AG04450 (cell line): ENCODE results near the gene TOP1. TPM values are rescaled to one million over a fixed set of nuclear protein-coding genes. Genes with fewer than 3 reads are reported as not detected.

Experiments used
- CTCF ChIA-PET: fragments of 300-600, 350-600 bp; formaldehyde crosslinking; extraction: SDS; loops from one replicate; lab custom pipeline; 2022; ENCODE audit warnings: antibody characterized with exemption, inconsistent platforms; lab: Charles Lee
- POLR2A ChIA-PET: fragments of 350-600 bp; formaldehyde crosslinking; extraction: SDS; loops from one replicate; lab custom pipeline; 2021; ENCODE audit warnings: antibody characterized with exemption, inconsistent platforms; lab: Yijun Ruan, JAX
- DNase-seq: peaks from one replicate; pipeline ENCODE4 v3.0.0-alpha.2; 2011; ENCODE audit warnings: low read depth, low spot score
- H3K27ac ChIP-seq: one replicate; pipeline ENCODE4 v1.5.1; 2012; ENCODE audit warnings: low read depth, low read length, control low read depth
- H3K27me3 ChIP-seq: one replicate; pipeline ENCODE4 v1.6.0; 2012; ENCODE audit warnings: low read length; ENCODE audit not compliant: control insufficient read depth, insufficient read depth
- H3K4me3 ChIP-seq: 2 replicates; pipeline ENCODE4 v1.5.1; 2011; ENCODE audit warnings: mild to moderate bottlenecking, low read depth, low read length, control low read depth
- H3K9me3 ChIP-seq: 2 replicates; pipeline ENCODE4 v1.5.1; 2012; ENCODE audit warnings: low read length; ENCODE audit not compliant: control insufficient read depth, insufficient read depth
- polyA plus RNA-seq: library from polyadenylated mRNA; depleted of rRNA; stranded (reverse); fragments of >200 nt; gene quantifications from 2 replicates; pipeline ENCODE4 v1.2.3, GENCODE V29; 2011
- TF ChIP-seq, protein P1 (sequence below): IDR thresholded peaks from 2 replicates; pipeline ENCODE4 v1.5.1; 2011; ENCODE audit warnings: low read depth, low read length, control low read depth, inconsistent platforms

Gene TOP1
- polyA plus RNA-seq, 1 experiment, result 29.1 TPM

GRCh38 chr20:41027366-41027765 lies 1.3 kb upstream of the TOP1 start:
- DNase-seq, result no peak
- TF ChIP-seq, protein P1, sequence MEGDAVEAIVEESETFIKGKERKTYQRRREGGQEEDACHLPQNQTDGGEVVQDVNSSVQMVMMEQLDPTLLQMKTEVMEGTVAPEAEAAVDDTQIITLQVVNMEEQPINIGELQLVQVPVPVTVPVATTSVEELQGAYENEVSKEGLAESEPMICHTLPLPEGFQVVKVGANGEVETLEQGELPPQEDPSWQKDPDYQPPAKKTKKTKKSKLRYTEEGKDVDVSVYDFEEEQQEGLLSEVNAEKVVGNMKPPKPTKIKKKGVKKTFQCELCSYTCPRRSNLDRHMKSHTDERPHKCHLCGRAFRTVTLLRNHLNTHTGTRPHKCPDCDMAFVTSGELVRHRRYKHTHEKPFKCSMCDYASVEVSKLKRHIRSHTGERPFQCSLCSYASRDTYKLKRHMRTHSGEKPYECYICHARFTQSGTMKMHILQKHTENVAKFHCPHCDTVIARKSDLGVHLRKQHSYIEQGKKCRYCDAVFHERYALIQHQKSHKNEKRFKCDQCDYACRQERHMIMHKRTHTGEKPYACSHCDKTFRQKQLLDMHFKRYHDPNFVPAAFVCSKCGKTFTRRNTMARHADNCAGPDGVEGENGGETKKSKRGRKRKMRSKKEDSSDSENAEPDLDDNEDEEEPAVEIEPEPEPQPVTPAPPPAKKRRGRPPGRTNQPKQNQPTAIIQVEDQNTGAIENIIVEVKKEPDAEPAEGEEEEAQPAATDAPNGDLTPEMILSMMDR, result no peak
- no peaks in the 10 kb centered on the region for H3K27me3 ChIP-seq
- CTCF ChIA-PET, result interaction anchor here (1.1 kb wide), 1 partner anchor 36 kb away, joined by 3 read pairs; no protein-coding TSS in a partner anchor
- H3K4me3 ChIP-seq, result no peak overlapping the region
- POLR2A ChIA-PET, result no interaction called here
- no peak overlapping the region for H3K27ac ChIP-seq
- no peaks in the 10 kb centered on the region; the same call in 1 of the 2 replicates for H3K9me3 ChIP-seq

GRCh38 chr20:41027872-41028358 lies 707 bp upstream of the TOP1 start:
- no peaks in the 10 kb centered on the region for H3K27me3 ChIP-seq
- no peak for DNase-seq
- TF ChIP-seq, protein P1, result no peak
- H3K9me3 ChIP-seq, result no peaks in the 10 kb centered on the region; the same call in 1 of the 2 replicates
- POLR2A ChIA-PET, result interaction anchor here (0.7 to 1.7 kb wide), 6 partner anchors 8 to 36 kb away, joined by 3 to 6 read pairs (median 4); no protein-coding TSS in a partner anchor
- H3K27ac ChIP-seq, result peak overlapping the region; percentile 31
- peak overlapping the region; percentile 56 for H3K4me3 ChIP-seq
- CTCF ChIA-PET, result interaction anchor here (1.1 kb wide), 1 partner anchor 37 kb away, joined by 3 read pairs; no protein-coding TSS in a partner anchor

GRCh38 chr20:41029150-41029901 lies 704 bp downstream of the TOP1 start:
- TF ChIP-seq, protein P1, result no peak
- POLR2A ChIA-PET, result interaction anchor here (1.7 kb wide), 1 partner anchor 23 kb away, joined by 3 read pairs; no protein-coding TSS in a partner anchor
- Histone ChIP-seq H3K27me3 (no peaks in the 10 kb centered on the region), H3K27ac (peak overlapping the region; percentile 92), H3K4me3 (peak overlapping the region; percentile 89), H3K9me3 (no peaks in the 10 kb centered on the region; the same call in 1 of the 2 replicates)
- CTCF ChIA-PET, result no interaction called here
- no peak for DNase-seq

DNA sequence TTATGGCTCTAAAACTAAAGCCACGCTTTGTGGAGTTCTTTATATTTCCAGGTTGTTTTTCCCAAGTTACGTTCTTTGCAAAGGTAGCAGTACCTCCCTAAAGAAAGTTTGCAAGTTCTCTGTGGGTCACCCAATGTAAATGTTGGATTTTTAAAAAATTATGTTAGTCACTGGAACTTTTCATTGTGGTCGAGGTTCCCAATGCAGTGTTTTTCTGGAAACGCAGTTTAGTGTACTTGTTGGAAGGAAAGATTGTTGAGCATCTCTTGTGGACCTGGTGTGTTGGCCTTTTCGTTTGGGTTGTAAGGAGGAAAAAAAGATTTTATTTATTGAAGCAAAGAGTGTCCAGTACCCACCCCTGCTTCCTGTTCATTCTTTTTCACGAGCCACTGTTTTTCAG lies 1.4 kb downstream of the TOP1 start:
- POLR2A ChIA-PET, result interaction anchor here (0.7 kb wide), 1 partner anchor 20 kb away, joined by 3 read pairs; no protein-coding TSS in a partner anchor
- H3K27ac ChIP-seq, result no peak overlapping the region
- no peak for DNase-seq
- CTCF ChIA-PET, result interaction anchor here (0.7 kb wide), 1 partner anchor 9 kb away, joined by 5 read pairs; no protein-coding TSS in a partner anchor
- H3K9me3 ChIP-seq, result no peaks in the 10 kb centered on the region; the same call in 1 of the 2 replicates
- H3K4me3 ChIP-seq, result peak overlapping the region; percentile 89
- TF ChIP-seq, protein P1, result no peak
- H3K27me3 ChIP-seq, result no peaks in the 10 kb centered on the region
